HG02938 (cell line): ENCODE data around the gene RPS6KB1.
"Not testable (repeated sequence)": the region's sequence is repeated elsewhere in the genome, so short reads cannot be mapped to it uniquely, and the experiment has no call there.

Source experiments
- ATAC-seq: cut with Tn5 transposase; IDR thresholded peaks from one replicate; pipeline ENCODE4 v1.9.1; 2021; ENCODE audit warnings: mild to moderate bottlenecking, moderate library complexity; ENCODE audit not compliant: unreplicated experiment

The RPS6KB1 gene

DNA sequence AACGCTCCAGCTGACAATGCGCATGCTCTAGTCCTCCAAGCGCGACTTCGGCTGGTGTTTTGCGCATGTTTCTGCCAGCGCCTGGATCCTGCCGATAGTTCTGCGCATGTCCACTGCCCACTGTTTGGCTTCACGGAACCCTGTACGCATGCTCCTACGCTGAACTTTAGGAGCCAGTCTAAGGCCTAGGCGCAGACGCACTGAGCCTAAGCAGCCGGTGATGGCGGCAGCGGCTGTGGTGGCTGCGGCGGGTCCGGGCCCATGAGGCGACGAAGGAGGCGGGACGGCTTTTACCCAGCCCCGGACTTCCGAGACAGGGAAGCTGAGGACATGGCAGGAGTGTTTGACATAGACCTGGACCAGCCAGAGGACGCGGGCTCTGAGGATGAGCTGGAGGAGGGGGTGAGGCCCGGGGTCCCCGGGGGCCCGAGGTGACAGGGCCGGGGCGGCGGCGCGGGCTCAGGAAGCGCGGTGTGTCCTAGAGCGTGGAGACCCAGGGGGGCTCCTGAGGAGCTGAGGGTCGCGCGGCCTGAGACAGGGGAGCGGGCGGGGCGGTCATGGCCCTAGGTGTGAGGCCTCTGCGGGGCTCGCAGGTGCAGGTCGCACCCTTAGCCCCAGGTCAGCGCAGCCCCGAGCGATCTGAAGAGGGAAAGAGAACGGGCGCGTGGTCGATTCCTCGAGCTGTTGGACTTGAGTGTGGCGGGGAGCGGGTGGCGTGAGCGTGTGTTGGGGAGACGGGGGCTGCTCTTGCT, at the start of gene RPS6KB1, which contains the start of gene TUBD1:
Gene RPS6KB1 (plus strand): TSS at position 198 of the 752 bp plus-strand sequence. CDS start 64 bp downstream, at position 262.
Gene TUBD1 (minus strand): TSS at position 20 of the 752 bp plus-strand sequence. CDS start 1,941 bp downstream, outside the sequence.
- peak; percentile 87 for ATAC-seq

DNA sequence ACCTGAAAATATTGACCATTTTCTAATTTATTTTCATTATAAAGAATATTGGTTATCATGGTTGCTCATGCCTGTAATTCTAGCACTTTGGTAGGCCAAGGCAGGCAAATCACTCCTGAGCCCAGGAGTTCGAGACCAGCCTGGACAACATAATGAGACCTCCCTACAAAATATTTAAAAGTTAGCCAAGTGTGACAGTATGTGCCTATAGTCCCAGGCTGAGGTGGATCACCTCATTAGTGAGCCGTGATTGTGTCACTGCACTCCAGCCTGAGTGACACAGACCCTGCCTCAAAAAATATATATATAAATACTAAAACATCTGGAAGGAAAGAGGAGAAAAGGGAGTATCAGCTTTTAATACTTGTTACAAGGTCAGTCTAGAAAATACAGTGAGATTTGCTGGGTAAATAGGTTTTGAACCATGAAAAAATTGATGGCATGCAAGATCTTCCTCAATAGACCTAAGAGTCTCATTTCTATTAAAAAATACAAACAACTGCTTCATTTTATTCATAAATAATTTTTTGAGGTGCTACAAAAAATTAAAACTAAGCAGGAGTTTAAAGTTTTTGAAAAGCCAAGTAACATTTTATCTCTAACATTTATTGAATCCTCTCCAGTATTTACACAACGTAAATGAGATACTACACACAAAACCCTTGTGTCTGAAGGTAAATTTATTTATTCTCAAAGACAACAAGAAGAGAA, 47.9 kb upstream of the RPS6KB1 start:
- no peak for ATAC-seq

DNA sequence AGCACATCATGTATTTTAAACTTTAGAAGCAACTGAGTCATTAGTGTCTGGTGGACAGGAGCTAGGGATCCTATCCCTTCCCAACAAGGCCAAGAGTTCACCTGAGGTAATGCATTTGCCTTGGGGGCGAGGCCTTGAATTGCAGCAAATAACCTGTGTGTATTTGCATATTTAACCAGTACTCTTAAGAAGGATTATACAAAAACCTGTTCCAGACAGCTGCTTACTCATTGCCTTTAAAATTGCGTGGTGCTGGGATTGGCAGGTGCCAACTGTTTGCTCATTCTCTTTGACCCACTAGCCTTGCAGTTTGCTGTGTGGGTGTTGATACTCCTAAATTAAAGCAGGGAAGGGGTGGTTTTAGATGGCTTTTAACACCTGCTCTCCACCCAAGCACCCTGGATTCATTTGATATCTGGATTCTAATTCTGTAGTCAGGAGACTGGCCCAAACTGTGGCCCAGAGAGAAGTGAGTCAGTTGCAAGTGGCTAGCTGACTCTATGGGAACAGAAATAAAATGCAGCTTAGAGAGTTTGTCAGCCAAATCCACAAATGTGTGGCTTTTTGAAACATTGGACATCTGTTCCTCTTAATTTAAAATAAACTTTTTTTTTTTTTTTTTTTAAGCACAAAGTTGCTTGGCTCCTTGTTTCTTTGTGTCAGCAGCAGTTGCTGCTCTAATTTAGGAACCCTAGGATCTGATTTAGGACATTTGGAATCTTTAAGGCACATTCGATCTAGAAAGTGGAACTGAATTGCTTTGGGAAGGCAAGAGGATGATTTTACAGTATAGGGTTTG, 47.1 kb upstream of the RPS6KB1 start:
- ATAC-seq = no peak

DNA sequence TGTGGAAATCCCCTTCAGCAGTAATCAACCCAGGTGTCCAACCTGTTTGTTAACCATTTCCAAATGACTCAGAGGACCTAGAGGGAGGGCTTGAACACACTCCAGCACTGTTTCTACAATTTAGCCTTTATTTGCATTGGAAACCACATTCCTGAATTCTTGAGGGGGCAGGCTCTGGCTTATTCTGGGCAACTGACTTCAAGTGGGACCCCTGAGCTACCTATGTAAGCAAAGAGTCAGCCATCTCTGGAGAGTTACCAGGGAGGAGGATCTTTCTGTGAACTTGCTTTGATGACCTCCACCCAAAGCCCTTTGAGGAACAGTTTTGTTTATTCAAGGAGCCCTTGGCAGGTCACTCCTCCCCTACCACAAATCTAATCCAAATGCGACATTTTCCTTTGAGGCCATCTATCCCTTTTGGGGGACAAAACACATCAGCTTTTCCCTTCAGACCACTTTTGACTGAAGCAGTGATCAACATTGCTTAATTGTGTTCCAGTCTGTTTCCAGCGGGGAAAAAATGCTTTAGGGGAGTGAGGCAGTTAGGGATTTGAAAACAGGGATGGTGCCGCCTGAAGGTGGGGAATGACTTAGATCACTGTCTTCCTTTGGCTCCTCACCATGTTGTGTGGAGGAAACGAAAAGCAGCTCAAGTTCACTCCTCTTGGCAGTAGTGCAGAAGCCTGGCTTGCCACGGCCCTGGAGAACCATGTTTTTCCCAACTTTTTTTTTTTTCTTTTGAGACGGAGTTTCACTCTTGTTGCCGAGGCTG, 46.3 kb upstream of the RPS6KB1 start:
- ATAC-seq = peak; percentile 44

DNA sequence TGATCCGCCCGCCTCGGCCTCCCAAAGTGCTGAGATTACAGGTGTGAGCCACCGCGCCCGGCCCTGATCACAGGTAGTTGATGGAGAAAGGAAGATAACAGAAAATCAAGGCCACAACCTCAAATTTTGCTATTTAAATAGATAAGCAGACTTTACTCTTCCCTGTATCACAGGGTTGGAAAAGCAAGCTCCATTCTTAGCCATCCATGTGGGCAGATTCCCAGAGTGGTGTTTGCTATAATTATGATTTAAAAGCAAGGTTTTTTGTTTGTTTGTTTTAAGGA, 44.6 kb upstream of the RPS6KB1 start:
- no peak for ATAC-seq

DNA sequence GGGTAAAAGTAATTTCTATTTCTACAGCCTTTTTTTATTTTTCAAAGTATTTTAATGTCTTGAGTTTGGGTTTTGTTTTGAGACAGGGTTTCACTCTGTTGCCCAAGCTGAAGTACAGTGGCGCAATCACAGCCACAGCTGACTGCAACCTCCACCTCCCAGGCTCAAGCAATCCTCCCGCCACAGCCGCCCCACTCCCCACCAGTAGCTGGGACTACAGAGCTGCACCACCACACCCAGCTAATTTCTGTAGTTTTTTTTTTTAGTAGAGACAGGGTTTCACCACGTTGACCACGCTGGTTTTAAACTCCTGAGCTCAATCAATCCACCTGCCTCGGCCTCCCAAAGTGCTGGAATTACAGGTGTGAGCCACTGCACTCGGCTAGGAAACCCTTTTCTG, 44.1 kb upstream of the RPS6KB1 start:
- ATAC-seq = peak; percentile 34

DNA sequence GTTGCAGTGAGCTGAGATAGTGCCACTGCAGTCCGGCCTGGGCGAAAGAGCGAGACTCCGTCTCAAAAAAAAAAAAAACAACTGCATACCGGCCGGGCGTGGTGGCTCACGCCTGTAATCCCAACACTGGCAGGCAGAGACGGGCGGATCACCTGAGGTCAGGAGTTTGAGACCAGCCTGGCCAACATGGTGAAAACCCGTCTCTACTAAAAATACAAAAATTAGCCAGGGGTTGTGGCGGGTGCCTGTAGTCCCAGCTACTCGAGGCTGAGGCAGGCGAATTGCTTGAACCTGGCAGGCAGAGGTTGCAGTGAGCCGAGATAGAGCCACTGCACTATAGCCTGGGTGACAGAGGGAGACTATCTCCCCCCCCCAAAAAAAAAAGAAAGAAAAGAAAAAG, 42.6 kb upstream of the RPS6KB1 start:
- not testable (repeated sequence) for ATAC-seq

DNA sequence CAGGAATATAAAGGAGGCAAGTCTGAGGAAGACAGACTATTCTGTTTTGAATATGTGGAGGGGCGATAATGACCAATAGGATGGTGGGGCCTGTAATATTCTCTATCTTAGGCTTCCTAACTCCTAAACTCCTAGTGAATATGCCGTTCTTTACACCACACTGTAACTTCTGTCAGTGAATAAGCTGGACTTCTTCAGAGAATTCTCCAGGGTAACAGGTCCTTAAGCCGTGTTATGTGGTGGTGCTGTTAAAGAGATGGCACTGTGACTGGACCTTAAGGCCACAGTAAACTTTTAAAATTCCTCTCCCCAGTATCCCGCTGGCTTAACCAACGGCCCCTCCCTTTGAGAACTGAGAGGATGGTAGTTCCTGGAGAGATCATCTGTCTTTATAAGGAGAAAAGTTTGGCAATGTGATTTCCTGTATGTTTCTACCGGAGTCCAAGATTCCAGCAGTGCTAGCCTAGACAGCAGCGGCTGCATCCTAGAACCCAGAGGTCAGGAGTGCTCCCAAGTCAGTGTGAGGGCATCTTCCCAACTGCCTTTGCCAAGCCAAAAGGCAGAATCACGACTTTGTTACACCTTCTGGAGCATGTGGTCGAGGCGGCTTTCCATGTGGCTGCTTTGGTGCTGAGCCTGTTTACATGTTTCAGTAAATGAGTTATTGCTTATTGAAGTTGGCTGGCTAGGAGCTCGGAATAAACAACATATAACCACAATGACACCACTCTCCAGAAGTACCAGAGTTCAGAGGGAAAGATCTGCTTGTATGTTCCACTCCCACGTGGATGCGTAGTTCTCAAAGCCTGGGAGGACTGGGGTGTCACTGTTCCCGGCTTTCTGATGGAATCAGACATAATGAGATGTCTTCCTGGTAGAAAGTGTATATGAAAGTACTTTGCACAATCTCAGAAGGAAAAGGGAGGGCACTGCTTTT, 41.2 kb upstream of the RPS6KB1 start:
- no peak for ATAC-seq

DNA sequence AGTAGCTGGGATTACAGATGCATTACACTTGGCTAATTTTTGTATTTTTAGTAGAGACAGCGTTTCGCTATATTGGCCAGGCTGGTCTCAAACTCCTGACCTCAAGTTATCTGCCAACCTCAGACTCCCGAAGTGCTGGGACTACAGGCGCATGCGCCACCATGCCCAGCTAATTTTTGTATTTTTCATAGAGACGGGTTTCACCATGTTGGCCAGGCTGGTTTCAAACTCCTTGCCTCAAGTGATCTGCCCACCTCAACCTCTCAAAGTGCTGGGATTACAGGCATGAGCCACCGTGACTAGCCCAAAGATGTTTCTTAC, 40.1 kb upstream of the RPS6KB1 start:
- ATAC-seq = not testable (repeated sequence)

DNA sequence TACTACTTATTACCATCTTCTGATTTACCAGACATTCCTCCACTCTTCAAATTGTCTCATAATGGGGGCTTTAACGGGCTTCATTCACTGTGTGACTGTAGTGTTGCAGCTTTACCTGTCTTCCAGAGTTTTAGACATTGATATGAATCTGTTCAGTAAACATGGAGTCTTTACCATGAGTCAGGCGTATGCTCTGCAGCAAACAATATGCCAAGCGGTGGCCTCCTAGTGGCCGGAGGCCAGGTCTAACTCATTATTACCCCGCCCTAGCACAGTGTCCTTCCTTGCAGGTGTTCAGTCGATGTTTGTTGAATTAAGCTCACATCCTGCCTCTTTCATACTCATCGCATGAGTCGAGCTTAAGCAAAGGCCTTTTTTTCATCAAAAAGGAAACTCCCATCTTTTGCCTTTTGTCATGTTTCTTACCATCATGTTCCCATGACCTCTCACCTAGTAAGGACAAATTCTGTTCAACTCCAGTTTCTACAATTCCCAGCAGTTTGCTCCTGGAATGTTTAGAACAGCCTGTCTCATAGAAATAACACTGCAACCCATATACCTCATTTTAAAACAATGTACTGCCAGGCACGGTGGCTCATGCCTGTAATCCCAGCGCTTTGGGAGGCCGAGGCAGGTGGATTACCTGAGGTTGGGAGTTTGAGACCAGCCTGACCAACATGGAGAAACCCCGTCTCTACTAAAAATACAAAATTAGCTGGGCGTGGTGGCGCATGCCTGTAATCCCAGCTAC, 39.6 kb upstream of the RPS6KB1 start:
- ATAC-seq = peak; percentile 68

DNA sequence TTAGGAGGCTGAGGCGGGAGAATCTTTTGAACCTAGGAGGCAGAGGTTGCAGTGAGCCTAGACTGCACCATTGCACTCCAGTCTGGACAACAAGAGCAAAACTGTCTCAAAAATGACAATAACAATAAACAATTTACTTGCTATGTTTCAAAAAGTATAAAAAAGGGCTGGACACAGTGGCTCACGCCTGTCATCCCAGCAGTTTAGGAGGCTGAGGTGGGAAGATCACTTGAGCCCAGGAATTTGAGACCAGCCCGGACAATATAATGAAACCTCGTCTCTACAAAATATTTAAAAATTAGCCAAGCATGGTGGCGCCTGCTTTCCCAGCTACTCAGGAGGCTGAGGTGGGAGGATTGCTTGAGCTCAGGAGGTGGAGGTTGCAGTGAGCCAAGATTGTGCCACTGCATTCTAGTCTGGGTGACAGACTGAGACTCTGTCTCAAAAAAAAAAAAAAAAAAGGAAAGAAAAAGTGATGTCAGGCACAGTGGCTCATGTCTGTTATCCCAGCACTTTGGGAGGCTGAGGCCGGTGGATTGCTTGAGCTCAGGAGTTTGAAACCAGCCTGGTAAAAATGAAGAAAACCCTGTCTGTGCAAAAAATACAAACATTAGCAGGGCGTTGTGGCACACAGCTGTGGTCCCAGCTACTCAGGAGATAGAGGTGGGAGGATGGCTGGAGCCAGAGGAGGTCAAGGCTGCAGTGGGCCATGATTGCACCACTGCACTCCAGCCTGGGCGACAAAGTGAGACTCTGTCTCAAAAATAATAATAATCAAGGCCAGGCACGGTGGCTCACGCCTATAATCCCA, 38.8 kb upstream of the RPS6KB1 start:
- ATAC-seq = not testable (repeated sequence)

DNA sequence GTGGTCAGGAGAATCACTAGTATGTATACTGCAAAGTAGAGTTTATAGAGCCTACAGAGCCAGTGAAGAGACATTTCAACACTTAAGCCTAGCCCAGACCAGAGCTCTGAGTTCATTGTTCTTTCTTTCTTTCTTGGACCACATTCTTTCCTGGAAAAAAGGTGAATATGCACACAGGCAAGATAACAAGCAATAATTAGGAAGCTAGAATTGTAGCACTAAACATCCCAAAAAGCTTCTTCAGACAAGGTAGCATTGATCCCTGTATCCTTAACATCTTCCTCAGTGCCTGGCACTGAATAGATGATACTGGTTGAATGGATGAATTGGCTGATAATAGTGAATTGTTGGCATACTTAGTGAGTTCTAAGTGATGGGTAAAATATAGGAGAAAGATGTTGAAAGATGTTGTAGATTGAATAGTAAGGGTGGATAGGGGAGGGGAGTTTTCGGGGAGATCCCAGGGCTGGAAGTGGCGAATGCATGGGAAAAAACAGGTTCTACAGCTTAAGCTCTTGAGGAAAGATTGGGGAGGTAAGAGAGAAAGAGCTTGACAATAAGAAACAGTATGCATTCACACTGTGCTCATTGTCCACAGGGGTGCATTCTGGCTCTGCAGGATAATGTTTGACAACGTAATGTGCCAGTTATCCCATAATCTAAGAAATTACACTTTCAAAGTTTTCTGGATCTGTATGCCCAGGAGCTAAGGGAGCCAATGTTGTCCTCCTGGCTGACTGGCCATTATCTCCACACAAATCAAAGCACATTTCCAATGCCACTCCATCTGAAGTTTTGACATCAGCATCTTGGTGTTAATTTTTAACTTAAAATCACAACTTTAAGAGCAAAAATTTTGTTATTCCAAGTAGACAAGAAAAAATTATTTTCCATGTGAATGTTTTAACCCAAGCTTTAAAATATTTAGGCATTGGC, 35.8 kb upstream of the RPS6KB1 start:
- ATAC-seq = no peak

DNA sequence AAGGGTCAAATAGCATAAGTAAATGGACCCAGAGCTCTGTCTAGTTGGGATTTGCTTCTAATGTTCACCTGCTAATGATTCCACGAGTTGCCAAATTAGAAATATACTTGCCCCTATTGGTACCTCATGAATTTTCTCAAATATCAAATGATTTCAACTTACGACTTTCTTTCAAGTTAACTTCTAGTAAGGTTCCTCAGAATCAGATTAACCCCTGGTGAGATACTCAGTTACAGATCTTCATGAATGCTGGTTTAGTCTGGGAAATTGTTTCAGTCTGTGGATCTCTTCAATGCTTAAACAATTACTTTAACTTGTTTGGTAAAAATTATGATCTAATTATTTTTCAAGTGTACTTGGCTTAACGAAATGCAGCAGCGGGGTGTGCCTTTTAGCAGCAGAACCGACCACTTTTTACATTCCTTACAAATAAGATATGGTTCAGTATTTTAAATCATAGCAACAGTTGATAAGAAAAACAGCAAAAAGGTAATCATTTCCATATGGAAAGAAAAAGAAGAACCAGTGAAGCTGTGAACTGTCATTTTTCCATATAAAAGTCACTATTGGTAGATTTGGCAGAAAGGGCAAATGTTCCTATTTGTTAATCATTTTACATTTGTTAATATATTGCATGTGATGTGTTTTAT, 34.6 kb upstream of the RPS6KB1 start:
- no peak for ATAC-seq

DNA sequence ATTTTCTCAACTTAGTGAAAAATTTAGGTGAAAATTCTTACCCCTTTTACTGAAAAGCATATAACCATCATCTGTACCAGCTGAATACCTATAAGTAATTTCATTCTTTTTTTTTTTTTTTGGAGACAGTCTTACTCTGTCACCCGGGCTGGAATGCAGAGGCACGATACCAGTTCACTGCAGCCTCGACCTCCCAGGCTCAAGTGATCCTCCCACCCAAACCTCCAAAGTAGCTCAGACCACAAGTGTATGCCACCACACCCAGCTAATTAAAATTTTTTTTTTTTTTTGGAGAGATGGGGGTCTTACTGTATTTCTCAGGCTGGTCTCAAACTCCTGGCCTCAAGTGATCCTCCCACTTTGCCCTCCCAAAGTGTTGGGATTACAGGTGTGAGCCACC, 34.0 kb upstream of the RPS6KB1 start:
- ATAC-seq = no peak

DNA sequence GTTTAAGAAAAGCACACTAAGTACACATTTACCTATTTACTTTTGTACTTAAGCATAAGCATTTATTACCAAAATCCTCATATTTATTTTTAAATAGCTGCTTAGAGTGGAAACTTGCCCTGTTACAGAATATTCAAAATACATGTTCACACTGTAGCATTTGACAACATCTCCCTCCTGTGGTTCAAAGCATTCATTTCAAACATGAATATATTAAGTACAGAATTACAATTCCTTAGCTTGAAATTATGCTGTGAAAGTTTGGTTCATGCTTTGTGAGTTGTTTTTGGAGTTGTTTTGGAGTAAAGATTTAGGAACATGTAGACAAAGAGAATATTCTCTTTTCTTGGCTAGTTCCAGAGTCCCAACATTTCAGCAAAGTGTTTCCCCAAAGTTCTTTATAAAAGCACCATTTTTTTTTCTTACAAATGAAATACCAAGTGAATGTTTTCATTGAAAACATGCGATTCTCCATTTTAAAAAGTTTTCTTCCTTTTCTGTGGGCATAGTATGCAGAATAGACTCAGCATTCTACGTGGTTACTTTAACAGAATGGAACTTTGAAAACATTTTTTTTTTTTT, 33.4 kb upstream of the RPS6KB1 start:
- no peak for ATAC-seq

DNA sequence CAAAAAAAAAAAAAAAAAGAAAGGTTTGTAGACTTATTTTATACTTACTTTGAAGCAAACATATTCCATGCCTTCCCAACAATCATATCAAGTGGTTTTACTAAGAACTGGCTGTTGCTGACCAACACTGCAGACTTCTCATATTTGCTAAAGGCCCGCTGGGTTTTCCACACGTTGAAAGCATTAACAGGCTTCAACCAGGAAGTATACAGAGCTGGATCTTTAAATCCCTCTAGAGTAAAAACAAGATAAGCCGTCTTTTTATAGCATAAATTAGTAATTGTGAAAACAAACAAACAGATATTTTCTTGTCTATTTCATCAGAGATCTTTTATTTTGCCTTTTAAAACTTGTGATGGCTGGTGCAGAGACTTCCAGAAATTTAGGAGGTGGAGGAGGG, 29.3 kb upstream of the RPS6KB1 start:
- ATAC-seq = no peak

DNA sequence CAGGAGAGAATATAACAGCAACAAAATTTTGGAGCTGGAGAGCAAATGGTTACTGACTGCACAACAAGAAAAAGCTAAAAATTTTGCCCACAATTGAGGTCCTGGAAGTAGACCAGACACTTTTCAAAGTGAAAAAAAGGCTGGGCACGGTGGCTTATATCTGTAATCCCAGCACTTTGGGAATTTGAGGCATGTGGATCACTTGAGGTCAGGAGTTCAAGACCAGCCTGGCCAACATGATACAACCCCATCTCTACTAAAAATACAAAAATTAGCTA, 23.0 kb upstream of the RPS6KB1 start:
- no peak for ATAC-seq
